UCSD-AML1 (cell line): ENCODE results near the gene RAB44.

Experiments
- DNase-seq: peaks from one replicate; lab custom pipeline; 2025; ENCODE audit not compliant: unreplicated experiment; lab: John Stamatoyannopoulos, UW

Gene RAB44

GRCh38 chr6:36765594-36766398 lies 68.2 kb downstream of the RAB44 start:
- DNase-seq, result peak; percentile 78

- DNase-seq, result no peak
Observed at GRCh38 chr6:36766399-36766945, 68.8 kb downstream of the RAB44 start.

- DNase-seq, result no peak
Observed at GRCh38 chr6:36769183-36769675, 71.6 kb downstream of the RAB44 start.

- peak; percentile 71 for DNase-seq
Observed at GRCh38 chr6:36769676-36770499, 72.3 kb downstream of the RAB44 start.

- DNase-seq, result no peak
Observed at GRCh38 chr6:36771145-36771544, 73.5 kb downstream of the RAB44 start.

GRCh38 chr6:36772397-36772796 lies 74.8 kb downstream of the RAB44 start:
- no peak for DNase-seq

GRCh38 chr6:36774331-36774730 lies 76.7 kb downstream of the RAB44 start:
- DNase-seq, result no peak

GRCh38 chr6:36776167-36776566 lies 78.5 kb downstream of the RAB44 start:
- DNase-seq, result no peak

GRCh38 chr6:36777801-36778200 lies 80.2 kb downstream of the RAB44 start:
- DNase-seq, result peak; percentile 31

GRCh38 chr6:36779227-36779626 lies 81.6 kb downstream of the RAB44 start:
- no peak for DNase-seq

- no peak for DNase-seq
Observed at GRCh38 chr6:36780442-36781177, 83.0 kb downstream of the RAB44 start.

GRCh38 chr6:36781669-36782068 lies 84.0 kb downstream of the RAB44 start:
- DNase-seq, result no peak
